Effector memory CD8-positive, alpha-beta T cell (primary cell): ENCODE results near the gene FXYD3.

Experiments used
- ATAC-seq: fragments of 150-1000 bp; cut with Tn5 transposase; replicated peaks from 2 replicates; pipeline ENCODE4 v1.10.0; 2021; ENCODE audit warnings: mild to moderate bottlenecking, moderate library complexity
- DNase-seq, 3 experiments: peaks; one replicate each; pipeline ENCODE4 v3.0.0; 2021
- H3K27ac Mint-ChIP-seq, 2 donors: one replicate each; pipeline ENCODE4 v1.8.0; 2022; ENCODE audit warnings: mild to moderate bottlenecking in 2 of 2, mixed read lengths in 2 of 2, moderate library complexity in 2 of 2
- H3K27me3 Mint-ChIP-seq, 2 donors: one replicate each; pipeline ENCODE4 v1.8.0; 2022; ENCODE audit warnings: mixed read lengths in 2 of 2
- H3K36me3 Mint-ChIP-seq: one replicate; pipeline ENCODE4 v1.8.0; 2022; ENCODE audit warnings: mild to moderate bottlenecking, moderate library complexity, mixed read lengths; ENCODE audit not compliant: insufficient read depth
- H3K4me1 Mint-ChIP-seq, 2 donors: one replicate each; pipeline ENCODE4 v1.8.0; 2022; ENCODE audit warnings: low read depth in 2 of 2, mixed read lengths in 2 of 2
- H3K4me3 Mint-ChIP-seq, 2 donors: one replicate each; pipeline ENCODE4 v1.8.0; 2022; ENCODE audit warnings: mild to moderate bottlenecking in 2 of 2, mixed read lengths in 2 of 2, moderate library complexity in 2 of 2
- H3K9me3 Mint-ChIP-seq, 2 donors: one replicate each; pipeline ENCODE4 v1.8.0; 2022; ENCODE audit warnings: mixed read lengths in 2 of 2

FXYD3 gene

GRCh38 chr19:35077411-35078223 lies 38.0 kb upstream of the FXYD3 start:
- no peaks in the 10 kb centered on the region for H3K36me3 Mint-ChIP-seq
- no peaks in the 10 kb centered on the region for H3K9me3 Mint-ChIP-seq
- no peak overlapping the region for H3K4me3 Mint-ChIP-seq
- peaks cover 0 to 2% of the 10 kb centered on the region in 2 donors for H3K4me1 Mint-ChIP-seq
- peaks cover 8 to 27% of the 10 kb centered on the region in 2 donors for H3K27me3 Mint-ChIP-seq
- DNase-seq (no peak), ATAC-seq (no peak)
- H3K27ac Mint-ChIP-seq, result no peak overlapping the region

GRCh38 chr19:35079826-35080225 lies 35.8 kb upstream of the FXYD3 start:
- H3K36me3 Mint-ChIP-seq, result no peaks in the 10 kb centered on the region
- H3K4me1 Mint-ChIP-seq, result peaks cover 0 to 5% of the 10 kb centered on the region in 2 donors
- peaks cover 8 to 27% of the 10 kb centered on the region in 2 donors for H3K27me3 Mint-ChIP-seq
- no peak for ATAC-seq
- H3K4me3 Mint-ChIP-seq, result no peak overlapping the region
- no peaks in the 10 kb centered on the region for H3K9me3 Mint-ChIP-seq
- no peak for DNase-seq
- no peak overlapping the region for H3K27ac Mint-ChIP-seq

- no peak for DNase-seq
- no peak overlapping the region for H3K27ac Mint-ChIP-seq
- peaks cover 8 to 27% of the 10 kb centered on the region in 2 donors for H3K27me3 Mint-ChIP-seq
- no peak for ATAC-seq
- H3K4me1 Mint-ChIP-seq, result peaks cover 3 to 8% of the 10 kb centered on the region in 2 donors
- no peak overlapping the region for H3K4me3 Mint-ChIP-seq
- no peaks in the 10 kb centered on the region for H3K9me3 Mint-ChIP-seq
- no peaks in the 10 kb centered on the region for H3K36me3 Mint-ChIP-seq
Observed at GRCh38 chr19:35080613-35081170, 34.9 kb upstream of the FXYD3 start.

DNA sequence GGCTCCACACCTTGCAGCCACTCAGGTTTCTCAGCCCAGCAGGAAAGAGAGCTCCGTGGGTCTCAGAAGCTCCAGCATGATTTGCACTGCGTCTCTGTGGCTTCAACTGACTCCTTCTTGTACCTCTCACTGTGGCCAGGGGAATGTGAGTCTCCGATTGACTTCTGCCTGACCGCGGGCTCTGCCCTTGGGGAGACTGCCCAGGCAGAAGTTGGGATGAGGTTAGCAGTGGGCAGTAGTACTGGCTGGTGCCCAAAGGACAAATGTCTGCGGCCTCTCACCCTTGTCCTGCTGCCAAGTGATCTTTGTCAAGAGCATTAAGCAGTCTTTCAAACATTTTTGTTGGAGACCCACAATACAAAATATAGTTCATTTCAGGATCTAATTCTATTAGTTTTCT lies 34.4 kb upstream of the FXYD3 start:
- Mint-ChIP-seq H3K27me3 (peaks cover 8 to 27% of the 10 kb centered on the region in 2 donors), H3K9me3 (no peaks in the 10 kb centered on the region), H3K4me3 (no peak overlapping the region), H3K27ac (no peak overlapping the region), H3K36me3 (no peaks in the 10 kb centered on the region), H3K4me1 (peaks cover 8 to 13% of the 10 kb centered on the region in 2 donors)
- ATAC-seq (no peak), DNase-seq (no peak)

- peak overlapping the region in 1 of 2 donors; percentile 81 for H3K27ac Mint-ChIP-seq
- H3K4me1 Mint-ChIP-seq, result peaks cover 15 to 16% of the 10 kb centered on the region in 2 donors
- no peak for ATAC-seq
- no peak overlapping the region for H3K4me3 Mint-ChIP-seq
- no peaks in the 10 kb centered on the region for H3K36me3 Mint-ChIP-seq
- H3K9me3 Mint-ChIP-seq, result no peaks in the 10 kb centered on the region
- H3K27me3 Mint-ChIP-seq, result peaks cover 0 to 11% of the 10 kb centered on the region in 2 donors
- no peak for DNase-seq
Observed at GRCh38 chr19:35083691-35084508, 31.7 kb upstream of the FXYD3 start.

DNA sequence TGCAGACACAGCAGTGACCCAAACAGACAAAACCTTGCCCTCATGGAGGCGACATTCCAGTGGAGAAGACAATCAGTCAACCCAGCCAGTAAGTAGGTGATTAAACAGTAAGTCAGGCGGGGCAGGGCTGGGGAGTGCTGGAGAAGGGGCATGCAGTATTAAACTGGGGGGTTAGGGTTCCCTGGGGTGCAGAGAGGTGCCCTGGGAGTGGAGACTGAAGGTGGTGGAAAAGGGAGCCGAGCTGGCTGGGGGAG lies 31.2 kb upstream of the FXYD3 start:
- Mint-ChIP-seq H3K9me3 (no peaks in the 10 kb centered on the region), H3K36me3 (peaks cover 5% of the 10 kb centered on the region), H3K27ac (peak overlapping the region in 1 of 2 donors; percentile 81), H3K27me3 (peaks cover 0 to 8% of the 10 kb centered on the region in 2 donors), H3K4me1 (peaks cover 15 to 16% of the 10 kb centered on the region in 2 donors), H3K4me3 (no peak overlapping the region)
- ATAC-seq, result no peak
- DNase-seq, result no peak

GRCh38 chr19:35085947-35086346 lies 29.7 kb upstream of the FXYD3 start:
- H3K4me1 Mint-ChIP-seq, result peaks cover 15 to 16% of the 10 kb centered on the region in 2 donors
- peaks cover 5% of the 10 kb centered on the region for H3K36me3 Mint-ChIP-seq
- H3K27ac Mint-ChIP-seq, result peak overlapping the region; percentile 74 to 91
- ATAC-seq (peak; percentile 65), DNase-seq (no peak)
- peaks cover 0 to 6% of the 10 kb centered on the region in 2 donors for H3K27me3 Mint-ChIP-seq
- H3K9me3 Mint-ChIP-seq, result no peaks in the 10 kb centered on the region
- peak overlapping the region; percentile 31 to 71 for H3K4me3 Mint-ChIP-seq

DNA sequence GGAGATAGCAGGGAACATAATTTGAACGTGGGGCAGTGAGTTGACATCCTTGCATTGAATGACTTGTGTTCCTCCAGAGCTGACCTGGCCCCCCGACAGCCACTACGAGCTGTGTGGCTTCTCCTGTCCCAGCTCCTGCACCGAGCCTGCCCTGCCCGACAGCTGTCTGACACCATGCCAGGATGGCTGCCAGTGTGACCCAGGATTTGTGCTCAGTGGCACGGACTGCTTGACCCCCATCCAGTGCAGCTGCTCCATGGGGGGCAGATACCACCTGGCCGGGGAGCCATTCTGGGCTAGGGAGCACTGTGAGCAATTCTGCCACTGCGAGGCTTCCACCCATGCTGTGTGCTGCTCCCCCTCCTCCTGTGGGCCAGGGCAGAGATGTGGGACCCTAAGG lies 29.2 kb upstream of the FXYD3 start:
- peaks cover 5% of the 10 kb centered on the region for H3K36me3 Mint-ChIP-seq
- ATAC-seq (no peak), DNase-seq (no peak)
- H3K27ac Mint-ChIP-seq, result peak overlapping the region; percentile 74 to 91
- H3K4me3 Mint-ChIP-seq, result peak overlapping the region; percentile 31 to 71
- peaks cover 0 to 6% of the 10 kb centered on the region in 2 donors for H3K27me3 Mint-ChIP-seq
- peaks cover 15 to 16% of the 10 kb centered on the region in 2 donors for H3K4me1 Mint-ChIP-seq
- no peaks in the 10 kb centered on the region for H3K9me3 Mint-ChIP-seq

- Mint-ChIP-seq H3K27ac (peak overlapping the region in 1 of 2 donors; percentile 25), H3K27me3 (peaks cover 0 to 6% of the 10 kb centered on the region in 2 donors), H3K9me3 (no peaks in the 10 kb centered on the region), H3K36me3 (peaks cover 5% of the 10 kb centered on the region), H3K4me1 (peaks cover 15 to 16% of the 10 kb centered on the region in 2 donors), H3K4me3 (no peak overlapping the region)
- DNase-seq (no peak), ATAC-seq (no peak)
Observed at GRCh38 chr19:35087393-35087792, 28.2 kb upstream of the FXYD3 start.

DNA sequence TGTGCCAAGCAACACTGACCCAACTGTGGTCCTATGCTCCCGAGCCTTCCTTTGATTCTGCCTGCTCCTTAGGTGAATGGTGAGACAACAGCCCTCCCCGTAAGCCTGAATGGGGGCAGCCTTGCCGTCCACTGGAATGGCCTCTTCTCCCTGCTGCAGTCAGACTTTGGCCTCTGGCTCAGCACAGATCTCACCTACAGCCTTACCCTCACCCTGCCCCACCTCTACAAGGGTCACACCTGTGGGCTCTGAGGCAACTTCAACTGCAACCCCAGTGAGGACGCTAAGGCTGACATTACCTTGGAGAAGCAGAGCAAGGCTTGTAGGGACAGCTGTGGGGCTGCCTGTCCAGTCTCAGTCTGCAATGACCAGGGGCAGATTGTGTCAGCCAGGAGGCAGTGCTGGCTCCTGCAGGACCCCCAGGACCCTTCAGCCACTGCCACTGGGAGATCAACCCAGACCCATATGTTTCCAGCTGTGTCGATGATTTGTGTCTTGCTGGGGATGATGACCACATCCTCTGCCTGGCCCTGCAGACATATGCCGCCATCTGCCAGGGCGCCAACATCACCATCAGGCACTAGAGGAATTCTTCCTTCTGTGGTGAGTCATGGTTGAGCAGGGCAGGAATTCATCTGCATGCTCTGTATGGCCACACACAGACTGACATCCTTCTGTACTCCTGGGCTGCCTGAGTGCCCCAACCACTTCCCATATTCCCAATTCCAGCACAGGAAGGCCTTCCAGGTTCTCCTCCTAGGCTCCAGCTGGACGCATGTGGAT lies 27.3 kb upstream of the FXYD3 start:
- H3K36me3 Mint-ChIP-seq, result peaks cover 5% of the 10 kb centered on the region
- H3K27me3 Mint-ChIP-seq, result peaks cover 0 to 6% of the 10 kb centered on the region in 2 donors
- DNase-seq (no peak), ATAC-seq (no peak)
- peaks cover 15 to 16% of the 10 kb centered on the region in 2 donors for H3K4me1 Mint-ChIP-seq
- no peak overlapping the region for H3K4me3 Mint-ChIP-seq
- no peak overlapping the region for H3K27ac Mint-ChIP-seq
- no peaks in the 10 kb centered on the region for H3K9me3 Mint-ChIP-seq

DNA sequence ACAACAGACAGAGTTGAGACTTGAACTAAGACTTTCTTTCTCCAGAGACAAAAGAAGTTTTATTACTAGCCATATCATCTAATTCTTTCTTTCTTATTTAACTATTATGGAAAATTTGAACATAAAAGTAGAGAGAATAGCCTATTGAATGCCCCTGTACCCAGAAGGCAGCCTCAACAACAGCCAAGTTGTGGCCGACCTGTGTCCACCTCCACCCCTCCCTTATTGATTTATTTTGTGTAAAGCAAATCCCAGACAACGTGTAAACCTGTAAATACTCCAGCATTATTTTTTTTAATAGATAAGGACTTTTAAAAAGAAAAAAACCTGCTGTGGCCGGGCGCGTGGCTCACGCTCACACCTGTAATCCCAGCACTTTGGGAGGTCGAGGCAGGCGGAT lies 26.1 kb upstream of the FXYD3 start:
- Mint-ChIP-seq H3K4me1 (peaks cover 12 to 16% of the 10 kb centered on the region in 2 donors), H3K36me3 (peaks cover 5% of the 10 kb centered on the region), H3K9me3 (no peaks in the 10 kb centered on the region), H3K4me3 (no peak overlapping the region), H3K27ac (no peak overlapping the region), H3K27me3 (peaks cover 0 to 6% of the 10 kb centered on the region in 2 donors)
- DNase-seq (no peak), ATAC-seq (no peak)

- no peak for DNase-seq
- Mint-ChIP-seq H3K27ac (no peak overlapping the region), H3K9me3 (no peaks in the 10 kb centered on the region), H3K27me3 (peaks cover 0 to 6% of the 10 kb centered on the region in 2 donors), H3K4me1 (peaks cover 12 to 16% of the 10 kb centered on the region in 2 donors), H3K4me3 (no peak overlapping the region), H3K36me3 (peaks cover 5% of the 10 kb centered on the region)
- ATAC-seq, result no peak
Observed at GRCh38 chr19:35090160-35090505, 25.5 kb upstream of the FXYD3 start.
